NB4 (cell line): ENCODE data around the gene ADGRA3.

Experiments used
- DNase-seq: peaks from one replicate; pipeline ENCODE4 v3.0.0; 2010; ENCODE audit warnings: low read depth
- H3K4me3 ChIP-seq: one replicate; pipeline ENCODE4 v1.5.1; 2011; ENCODE audit warnings: mild to moderate bottlenecking, low read depth, low read length, moderate library complexity
- CTCF ChIP-seq: IDR thresholded peaks from one replicate; pipeline ENCODE4 v1.5.1; 2012; ENCODE audit warnings: low read depth, low read length
- MAX ChIP-seq: IDR thresholded peaks from 2 replicates; pipeline ENCODE4 v1.6.1; 2011; ENCODE audit warnings: low read depth, low read length
- MYC ChIP-seq: IDR thresholded peaks from 2 replicates; pipeline ENCODE4 v1.6.1; 2011; ENCODE audit warnings: low read depth, low read length
- POLR2A ChIP-seq: IDR thresholded peaks from 2 replicates; pipeline ENCODE4 v1.6.1; 2011; ENCODE audit warnings: mild to moderate bottlenecking; ENCODE audit not compliant: insufficient read length; ENCODE audit errors: extremely low read depth

ADGRA3 gene

GRCh38 chr4:22444813-22445212 lies 71.1 kb downstream of the ADGRA3 start:
- no peak for DNase-seq
- no peak overlapping the region for H3K4me3 ChIP-seq
- no peak for TF ChIP-seq MAX
- TF ChIP-seq MYC, result no peak
- no peak for TF ChIP-seq POLR2A
- TF ChIP-seq CTCF, result no peak

- no peak for DNase-seq
- no peak overlapping the region for H3K4me3 ChIP-seq
- TF ChIP-seq MAX, result no peak
These were observed 72.9 kb downstream of the ADGRA3 start for GRCh38 chr4:22442956-22443355.

- no peak for DNase-seq
- H3K4me3 ChIP-seq, result no peak overlapping the region
- TF ChIP-seq CTCF, result no peak
These were observed 74.9 kb downstream of the ADGRA3 start for GRCh38 chr4:22440999-22441398.

GRCh38 chr4:22439947-22440346 lies 75.9 kb downstream of the ADGRA3 start:
- DNase-seq, result no peak
- H3K4me3 ChIP-seq, result no peak overlapping the region
- TF ChIP-seq CTCF, result no peak
- TF ChIP-seq POLR2A, result no peak
- no peak for TF ChIP-seq MAX
- TF ChIP-seq MYC, result no peak

- DNase-seq, result no peak
- TF ChIP-seq MAX, result no peak
- TF ChIP-seq CTCF, result no peak
- no peak for TF ChIP-seq MYC
- TF ChIP-seq POLR2A, result no peak
These were observed 80.2 kb downstream of the ADGRA3 start for GRCh38 chr4:22435652-22436051.

GRCh38 chr4:22434895-22435294 lies 81.0 kb downstream of the ADGRA3 start:
- no peak overlapping the region for H3K4me3 ChIP-seq
- peak; percentile 62 for TF ChIP-seq CTCF
- TF ChIP-seq MAX, result no peak
- DNase-seq, result peak; percentile 60

More at GRCh38 chr4:22435652-22436051, 80.2 kb downstream of the ADGRA3 start:
- no peak overlapping the region for H3K4me3 ChIP-seq

- H3K4me3 ChIP-seq, result no peak overlapping the region
- TF ChIP-seq POLR2A (no peak), CTCF (no peak), MYC (no peak), MAX (no peak)
- no peak for DNase-seq
These were observed 85.2 kb downstream of the ADGRA3 start for GRCh38 chr4:22430626-22431025.
